Rectal smooth muscle tissue (tissue), 1 donor: ENCODE measurements around the gene PARP16.
"Not testable (repeated sequence)": the region's sequence is repeated elsewhere in the genome, so short reads cannot be mapped to it uniquely, and the experiment has no call there.

ENCODE experiments used
- H3K27ac ChIP-seq: one replicate; pipeline ENCODE4 v1.7.0; 2013; ENCODE audit warnings: low read depth, low read length, inconsistent platforms
- H3K27me3 ChIP-seq: one replicate; pipeline ENCODE4 v1.7.0; 2013; ENCODE audit warnings: low read length; ENCODE audit not compliant: control insufficient read depth, insufficient read depth
- H3K36me3 ChIP-seq: one replicate; pipeline ENCODE4 v1.7.0; 2013; ENCODE audit warnings: low read length; ENCODE audit not compliant: control insufficient read depth, insufficient read depth
- H3K4me1 ChIP-seq: one replicate; pipeline ENCODE4 v1.7.0; 2013; ENCODE audit warnings: low read length; ENCODE audit not compliant: control insufficient read depth, insufficient read depth
- H3K4me3 ChIP-seq: one replicate; pipeline ENCODE4 v1.7.0; 2013; ENCODE audit warnings: low read length
- H3K9ac ChIP-seq: one replicate; pipeline ENCODE4 v1.7.0; 2013; ENCODE audit warnings: low read length

The PARP16 gene

DNA sequence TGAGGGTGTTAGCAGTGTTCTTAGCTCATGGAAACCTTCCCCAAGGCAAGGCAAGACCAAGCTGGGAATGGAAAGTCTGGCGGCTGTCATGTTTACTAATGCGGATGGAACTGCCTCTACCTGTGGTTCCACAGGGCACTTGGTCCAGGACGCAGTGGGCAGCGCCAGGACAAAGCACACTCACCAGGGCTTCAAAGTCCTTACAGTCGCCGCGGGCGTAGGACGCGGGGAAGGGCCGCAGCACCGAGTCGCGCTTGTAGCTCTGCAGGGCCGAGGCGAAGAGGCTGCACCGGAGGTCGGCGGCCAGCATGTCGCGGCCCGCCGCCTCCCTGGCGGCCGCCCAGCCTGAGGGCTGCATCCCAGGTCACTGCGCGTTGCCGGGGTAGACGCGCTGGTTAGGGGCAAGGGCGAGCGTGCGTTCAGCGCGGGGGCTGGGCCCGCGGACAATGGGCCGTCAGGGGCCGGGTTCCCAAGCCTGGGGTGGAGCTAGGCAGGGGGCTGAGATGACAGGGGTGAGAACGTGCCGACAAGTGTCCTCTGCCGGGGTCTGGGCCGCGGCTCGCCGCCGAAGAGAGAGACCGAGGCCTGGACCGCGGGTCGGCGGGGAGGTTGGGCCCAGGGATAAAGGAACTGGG lies 497 bp downstream of the PARP16 start:
- Histone ChIP-seq H3K27me3 (no peaks in the 10 kb centered on the region), H3K9ac (peak overlapping the region; percentile 66), H3K4me1 (peaks cover 8% of the 10 kb centered on the region), H3K36me3 (no peaks in the 10 kb centered on the region), H3K4me3 (peak overlapping the region; percentile 87), H3K27ac (peak overlapping the region; percentile 73)

GRCh38 chr15:65285291-65286068 lies 1.2 kb downstream of the PARP16 start:
- H3K4me3 ChIP-seq: peak overlapping the region; percentile 87
- H3K27me3 ChIP-seq: no peaks in the 10 kb centered on the region
- H3K36me3 ChIP-seq: no peaks in the 10 kb centered on the region
- peak overlapping the region; percentile 73 for H3K27ac ChIP-seq
- H3K9ac ChIP-seq: peak overlapping the region; percentile 66
- H3K4me1 ChIP-seq: peaks cover 8% of the 10 kb centered on the region

DNA sequence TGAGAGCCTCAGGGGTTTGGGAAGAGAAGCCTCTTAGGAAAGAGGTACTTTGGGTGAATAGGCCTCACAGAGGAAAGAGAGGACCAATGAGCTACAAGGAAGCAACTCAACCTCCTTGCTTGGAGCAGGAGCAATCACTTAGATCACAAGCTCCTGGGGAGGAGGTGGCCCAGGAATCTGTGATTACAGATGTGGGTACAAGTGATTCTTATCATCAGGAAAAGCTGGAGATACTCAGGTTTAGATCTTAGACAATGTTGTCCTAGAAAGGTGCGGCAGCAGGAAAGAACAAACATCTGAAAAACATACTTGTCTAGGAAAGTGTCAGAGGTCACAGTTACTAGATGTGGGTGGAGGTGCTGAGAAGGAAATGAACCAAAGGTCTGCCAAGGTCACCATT lies 8.2 kb downstream of the PARP16 start:
- H3K9ac ChIP-seq: no peak overlapping the region

DNA sequence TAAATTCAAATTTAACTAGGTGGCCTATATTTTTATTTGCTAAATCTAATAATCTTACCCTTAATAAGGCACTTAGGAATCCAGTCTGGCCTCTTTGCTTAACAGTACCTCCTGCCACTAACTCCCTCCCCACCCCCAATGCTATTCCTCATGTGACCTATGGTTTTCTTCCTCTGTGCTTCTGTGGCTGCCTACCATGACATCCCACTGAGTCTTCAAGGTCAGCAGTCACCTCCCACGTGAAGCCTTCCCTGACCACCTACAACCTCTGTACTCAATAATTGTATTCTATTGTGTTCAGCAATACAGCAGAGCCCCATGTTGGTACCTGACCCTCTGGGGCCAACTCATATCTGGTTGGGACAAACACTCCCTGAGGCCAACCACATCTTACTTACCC lies 9.7 kb downstream of the PARP16 start:
- no peak overlapping the region for H3K27ac ChIP-seq
- no peaks in the 10 kb centered on the region for H3K36me3 ChIP-seq
- no peak overlapping the region for H3K4me3 ChIP-seq
- no peak overlapping the region for H3K9ac ChIP-seq
- H3K27me3 ChIP-seq: no peaks in the 10 kb centered on the region
- H3K4me1 ChIP-seq: no peaks in the 10 kb centered on the region

More for the DNA sequence above, 8.2 kb downstream of the PARP16 start:
- no peak overlapping the region for H3K4me3 ChIP-seq
- H3K36me3 ChIP-seq: no peaks in the 10 kb centered on the region
- H3K4me1 ChIP-seq: no peaks in the 10 kb centered on the region
- H3K27ac ChIP-seq: no peak overlapping the region
- H3K27me3 ChIP-seq: no peaks in the 10 kb centered on the region

DNA sequence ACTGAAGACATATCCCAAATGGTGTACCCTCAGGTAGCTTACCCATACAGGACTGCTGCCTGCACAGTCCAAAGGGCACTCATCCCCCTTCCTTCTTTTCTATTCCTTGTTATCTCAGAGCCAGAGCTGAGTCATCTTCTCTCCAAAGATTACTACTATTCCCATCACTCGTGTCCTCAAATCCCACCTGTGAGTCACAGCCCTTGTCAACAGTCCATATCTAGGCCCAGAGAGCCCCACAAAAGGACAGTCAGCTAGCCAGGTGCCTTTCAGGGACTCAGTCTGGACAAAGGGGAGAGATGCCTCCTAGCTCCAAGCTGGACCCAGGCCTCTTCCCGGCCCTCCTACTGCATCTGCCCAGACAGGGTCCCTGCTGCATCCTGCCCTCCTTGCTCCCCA lies 11.0 kb downstream of the PARP16 start:
- H3K27me3 ChIP-seq: no peaks in the 10 kb centered on the region
- H3K4me3 ChIP-seq: no peak overlapping the region
- H3K4me1 ChIP-seq: peaks cover 1% of the 10 kb centered on the region
- no peak overlapping the region for H3K9ac ChIP-seq
- no peak overlapping the region for H3K27ac ChIP-seq
- no peaks in the 10 kb centered on the region for H3K36me3 ChIP-seq

- H3K27me3 ChIP-seq: no peaks in the 10 kb centered on the region
- no peak overlapping the region for H3K27ac ChIP-seq
- H3K4me1 ChIP-seq: peaks cover 4% of the 10 kb centered on the region
- no peak overlapping the region for H3K9ac ChIP-seq
- H3K36me3 ChIP-seq: no peaks in the 10 kb centered on the region
- H3K4me3 ChIP-seq: no peak overlapping the region
Measured at GRCh38 chr15:65275104-65275727, 11.5 kb downstream of the PARP16 start.

DNA sequence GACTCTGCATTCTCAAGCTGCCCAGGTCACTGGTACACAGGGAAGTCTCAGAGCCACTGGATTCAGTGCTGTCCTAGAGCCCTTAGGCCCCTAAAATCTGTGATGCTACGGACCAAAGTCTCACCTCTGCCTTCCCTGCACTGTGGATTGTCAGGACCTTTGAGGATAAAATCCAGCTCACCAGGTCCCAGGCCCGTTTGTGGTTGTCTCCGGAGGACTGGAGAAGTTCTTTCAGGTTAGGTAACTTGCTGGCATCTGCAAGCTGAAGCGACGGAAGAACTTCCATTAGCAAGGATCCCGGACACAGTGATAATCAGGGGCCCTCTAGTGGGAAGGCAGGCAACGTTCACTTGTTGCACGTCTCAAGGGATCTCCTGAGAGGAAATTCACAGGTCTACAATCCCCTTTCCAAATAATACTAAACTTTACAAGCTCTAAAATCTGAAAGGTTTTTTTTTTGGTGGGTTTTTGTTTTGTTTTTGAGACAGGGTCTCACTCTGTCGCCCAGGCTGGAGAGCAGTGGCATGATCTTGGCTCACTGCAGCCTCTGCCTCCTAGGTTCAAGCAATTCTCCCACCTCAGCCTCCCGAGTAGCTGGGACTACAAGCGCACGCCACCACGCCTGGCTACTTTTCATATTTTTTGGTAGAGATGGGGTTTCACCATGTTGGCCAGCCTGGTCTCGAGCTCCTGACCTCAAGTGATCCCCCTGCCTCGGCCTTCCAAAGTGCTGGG lies 15.7 kb downstream of the PARP16 start:
- peak overlapping the region; percentile 43 for H3K27ac ChIP-seq
- not testable (repeated sequence) for H3K27me3 ChIP-seq, H3K9ac ChIP-seq, H3K4me1 ChIP-seq, H3K36me3 ChIP-seq, H3K4me3 ChIP-seq

DNA sequence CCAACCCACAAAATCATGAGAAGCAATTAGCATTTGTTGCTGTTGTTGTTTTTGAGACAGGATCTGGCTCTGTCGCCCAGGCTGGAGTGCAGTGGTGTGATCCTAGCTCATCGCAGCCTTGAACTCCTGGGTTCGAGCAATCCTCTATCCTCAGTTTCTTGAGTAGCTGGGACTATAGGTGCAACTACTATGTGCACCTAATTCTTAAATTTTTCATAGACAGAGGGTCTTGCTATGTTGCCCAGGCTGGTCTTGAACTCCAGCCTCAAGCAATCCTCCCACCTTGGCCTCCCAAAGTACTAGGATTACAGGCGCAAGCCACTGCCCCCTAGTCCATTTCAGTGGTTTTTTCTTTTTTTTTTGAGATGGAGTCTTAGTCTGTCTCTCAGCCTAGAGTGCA lies 18.3 kb downstream of the PARP16 start:
- no peak overlapping the region for H3K9ac ChIP-seq

GRCh38 chr15:65266469-65266868 lies 20.2 kb downstream of the PARP16 start:
- no peak overlapping the region for H3K27ac ChIP-seq
- no peaks in the 10 kb centered on the region for H3K27me3 ChIP-seq
- H3K4me1 ChIP-seq: peaks cover 36% of the 10 kb centered on the region
- H3K9ac ChIP-seq: no peak overlapping the region
- H3K4me3 ChIP-seq: no peak overlapping the region
- peaks cover 8% of the 10 kb centered on the region for H3K36me3 ChIP-seq

More for the DNA sequence above, 18.3 kb downstream of the PARP16 start:
- Histone ChIP-seq H3K36me3 (no peaks in the 10 kb centered on the region), H3K27ac (no peak overlapping the region), H3K27me3 (no peaks in the 10 kb centered on the region), H3K4me1 (peaks cover 33% of the 10 kb centered on the region), H3K4me3 (no peak overlapping the region)

DNA sequence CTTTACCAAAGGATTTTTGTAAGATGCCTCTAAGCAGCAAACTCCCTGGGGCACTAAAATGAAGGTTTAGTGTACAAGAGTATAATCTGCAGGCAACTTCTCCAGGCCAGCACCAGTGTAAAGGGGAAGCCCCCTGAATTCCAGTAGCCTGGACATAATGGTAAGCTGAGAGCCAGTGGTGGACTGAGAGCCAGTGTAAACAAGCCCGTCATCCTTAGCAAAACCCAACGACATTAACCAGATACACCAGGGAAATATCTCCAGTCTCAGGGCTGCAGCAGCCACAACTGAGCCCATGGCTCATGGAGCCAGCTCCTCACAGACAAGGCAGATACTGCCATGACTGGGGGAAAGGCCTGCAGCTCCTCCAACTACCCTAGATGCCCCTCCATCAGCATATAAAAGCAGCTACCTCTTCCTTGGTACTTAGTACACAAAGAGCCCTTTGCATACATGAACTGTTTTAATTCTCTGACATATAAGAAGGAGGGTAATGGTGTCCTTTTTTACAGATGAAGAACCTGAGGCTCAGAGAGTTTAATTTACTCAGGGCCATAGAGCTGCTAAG lies 21.7 kb downstream of the PARP16 start:
- Histone ChIP-seq H3K4me3 (no peak overlapping the region), H3K36me3 (peaks cover 13% of the 10 kb centered on the region), H3K27ac (peak overlapping the region; percentile 75), H3K4me1 (peaks cover 43% of the 10 kb centered on the region), H3K9ac (no peak overlapping the region), H3K27me3 (no peaks in the 10 kb centered on the region)

DNA sequence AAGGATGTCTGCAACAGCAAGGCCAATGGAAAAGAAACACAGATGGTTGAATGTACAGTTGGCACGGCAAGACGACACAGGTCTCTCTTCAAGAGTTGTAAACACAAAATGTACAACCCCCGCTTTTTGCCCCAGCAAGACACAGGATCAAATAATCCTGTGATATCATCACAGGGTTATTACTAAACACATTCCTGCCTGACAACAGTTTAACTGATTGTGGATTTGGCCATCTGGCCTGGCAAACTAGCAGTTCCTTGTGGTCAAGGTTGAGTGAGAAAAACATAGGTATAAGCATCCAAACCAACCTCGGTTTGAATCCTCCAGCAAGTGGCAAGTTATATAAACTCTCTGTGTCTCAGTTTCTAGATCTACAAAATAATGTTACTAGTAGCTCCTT lies 23.4 kb downstream of the PARP16 start:
- Histone ChIP-seq H3K36me3 (peaks cover 13% of the 10 kb centered on the region), H3K9ac (no peak overlapping the region), H3K4me3 (no peak overlapping the region), H3K27ac (peak overlapping the region; percentile 21), H3K27me3 (no peaks in the 10 kb centered on the region), H3K4me1 (peaks cover 59% of the 10 kb centered on the region)

DNA sequence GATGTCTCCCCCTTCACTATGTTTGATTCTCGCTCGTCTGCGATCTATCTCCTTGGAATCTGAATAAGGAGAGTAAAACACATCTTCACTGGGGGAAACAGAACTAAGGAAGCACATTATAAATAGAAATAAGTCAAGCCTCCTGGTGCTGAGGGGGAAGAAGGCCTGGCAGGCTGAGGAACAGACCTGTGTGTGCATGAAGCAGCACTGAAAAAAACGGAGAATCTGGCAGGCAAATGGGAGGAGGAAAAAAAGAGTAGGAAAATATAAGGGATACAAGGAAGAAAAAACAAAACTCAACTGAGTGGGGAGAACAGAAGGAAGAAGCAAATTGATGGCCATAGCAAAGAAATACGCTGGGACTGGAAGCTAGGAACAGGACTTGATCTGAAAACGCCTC lies 25.7 kb downstream of the PARP16 start:
- H3K4me1 ChIP-seq: peaks cover 63% of the 10 kb centered on the region
- H3K27ac ChIP-seq: peak overlapping the region; percentile 89
- no peak overlapping the region for H3K9ac ChIP-seq
- peaks cover 13% of the 10 kb centered on the region for H3K36me3 ChIP-seq
- H3K4me3 ChIP-seq: no peak overlapping the region
- no peaks in the 10 kb centered on the region for H3K27me3 ChIP-seq
